ENCODE measurements around the gene RTRAF. TPM values are rescaled to one million over a fixed set of nuclear protein-coding genes. Genes with fewer than 3 reads are reported as not detected.
A peak's percentile ranks its signal among the peaks of the same experiment; 100 is the strongest.

RTRAF gene
- total RNA-seq (2021; fragmentation: NEBNext Ultra II Directional; extraction: Animal tissue kit (Norgen Biotek cat#: 25700)) (351 and 359 TPM in 2 replicates), polyA plus RNA-seq (2011; rRNA removed) (60.2 and 149 TPM in 2 replicates), polyA minus RNA-seq (2011; rRNA and poly(A)+ RNA removed) (86.2 and 119 TPM in 2 replicates)
- polyA plus RNA-seq (2011; cell fraction: cytosol; rRNA removed) = 163 TPM
- polyA plus RNA-seq (2011; cell fraction: nucleus; rRNA removed) = 147 TPM
- polyA plus RNA-seq (2012, experiment 1 of 2) = 416 to 484 TPM (median 426 TPM) in 4 replicates
- 40.5 TPM for polyA plus RNA-seq (2012, experiment 2 of 2)
- 576 TPM for polyA plus RNA-seq (2013, experiment 1 of 2)
- polyA plus RNA-seq (2013, experiment 2 of 2) = 647 TPM
- 237 TPM for polyA minus RNA-seq (2011; cell fraction: cytosol; rRNA and poly(A)+ RNA removed)
- 103 TPM for polyA minus RNA-seq (2011; cell fraction: nucleus; rRNA and poly(A)+ RNA removed)
- long read RNA-seq, experiment 1, full-length matches to known transcripts = 327 of 388 reads
- long read RNA-seq, experiment 1, partial matches to known transcripts = 42 of 388 reads
- long read RNA-seq, experiment 1, other reads (novel, unspliced or antisense) = 19 of 388 reads
- long read RNA-seq, experiment 2, full-length matches to known transcripts = 466 of 537 reads
- long read RNA-seq, experiment 2, partial matches to known transcripts = 60 of 537 reads
- long read RNA-seq, experiment 2, other reads (novel, unspliced or antisense) = 11 of 537 reads

GRCh38 chr14:51989293-51990234 is at the start of gene RTRAF:
TSS of gene RTRAF (plus strand) at chr14:51989546. CDS start at chr14:51989640, 94 bp downstream.
- H3K27me3 ChIP-seq (replicated peaks in 1 of 4; ENCODE audit: control insufficient read depth in 3 of 4, extremely low read depth in 1 of 4, insufficient read depth in 3 of 4, low read length in 3 of 4) = no peaks in the 10 kb centered on the region; a peak in 1 of 7 replicates
- H3K27ac ChIP-seq (ENCODE audit: low read depth, low read length) = peak within 1 kb of the TSS; percentile 85
- H3K4me3 ChIP-seq (ENCODE audit: extremely low read depth in 1 of 4, insufficient read depth in 2 of 4, low read depth in 3 of 4, low read length in 4 of 4) = peak within 1 kb of the TSS; percentile 94 to 97 (median 97)
- WGBS, 2 experiments (ENCODE audit: extremely low coverage in 1 of 2, insufficient coverage in 1 of 2, insufficient read length in 1 of 2, insufficient replicate concordance in 2 of 2, low coverage in 1 of 2, low lambda C conversion rate in 2 of 2, missing lambda C conversion rate in 1 of 2) = 1% methylated on average over 69 of the region's 72 CpGs; no CpG with 5 or more reads in 1 of the 2 experiments
- H3K36me3 ChIP-seq (ENCODE audit: control insufficient read depth in 2 of 4, insufficient read depth in 4 of 4, low read length in 3 of 4) = peaks cover 5 to 28% (median 17%) of the 10 kb centered on the region in 4 experiments; a peak in 6 of 8 replicates
- H3K79me1 ChIP-seq (ENCODE audit: low read depth, low read length) = no peaks in the 10 kb centered on the region
- H3K18ac ChIP-seq (ENCODE audit: extremely low read depth, low read length) = peak within 1 kb of the TSS; percentile 55; the same call in 1 of the 2 replicates
- ChIA-PET POLR2A (ENCODE audit: partially characterized antibody) (interaction anchor here (0.8 to 1.5 kb wide), 4 partner anchors 11 to 210 kb away, joined by 3 to 6 read pairs (median 4); partner anchors contain the start of gene NID2), CTCF (ENCODE audit: partially characterized antibody) (interaction anchor here (1.0 to 1.8 kb wide), 2 partner anchors 9 to 26 kb away, joined by 3 to 5 read pairs; no protein-coding TSS in a partner anchor)
- H2BK5ac ChIP-seq (ENCODE audit: low read depth, low read length) = peak within 1 kb of the TSS; percentile 87
- H3K79me2 ChIP-seq (ENCODE audit: control insufficient read depth in 1 of 2, insufficient read depth in 2 of 2, low read length in 2 of 2) = peaks cover 11 to 45% of the 10 kb centered on the region in 2 experiments
- peak within 1 kb of the TSS; percentile 94 for H2AFZ ChIP-seq (ENCODE audit: low read length)
- no peak within 1 kb of the TSS; the same call in 1 of the 2 replicates for H2BK12ac ChIP-seq (ENCODE audit: low read depth, low read length)
- H3K4me2 ChIP-seq (ENCODE audit: insufficient read depth in 1 of 2, low read depth in 2 of 2, low read length in 2 of 2) = peak within 1 kb of the TSS; percentile 84 to 88
- peak within 1 kb of the TSS; percentile 59 for H3K56ac ChIP-seq (replicated peaks; ENCODE audit: insufficient read length, low read depth, low read length)
- no peak within 1 kb of the TSS; the same call in 1 of the 2 replicates for H2AK5ac ChIP-seq (ENCODE audit: low read depth, low read length)
- no peak within 1 kb of the TSS for H3K23ac ChIP-seq (ENCODE audit: insufficient read length)
- peak within 1 kb of the TSS; percentile 93 for H4K8ac ChIP-seq (ENCODE audit: extremely low read depth, insufficient read depth, low read length)
- peak within 1 kb of the TSS; percentile 86 to 94 (median 92) for H3K9ac ChIP-seq (replicated peaks in 1 of 4; ENCODE audit: extremely low read depth in 1 of 4, low read depth in 3 of 4, low read length in 3 of 4)
- peaks cover 11% of the 10 kb centered on the region for H3K23me2 ChIP-seq (ENCODE audit: low read depth, low read length)
- H3K14ac ChIP-seq (ENCODE audit: insufficient read length) = peak within 1 kb of the TSS; percentile 12
- H2BK15ac ChIP-seq (ENCODE audit: low read length) = 0 out of 2 replicates have a peak within 1 kb of the TSS, but pooled peaks have one; percentile 12
- DNase-seq (ENCODE audit: low read depth in 1 of 2, low spot score in 2 of 2) = peak; percentile 68 to 91
- H4K20me1 ChIP-seq (replicated peaks in 1 of 2; ENCODE audit: control insufficient read depth in 1 of 2, insufficient read depth in 2 of 2, low read length in 2 of 2) = peaks cover 4 to 6% of the 10 kb centered on the region in 2 experiments
- H4K5ac ChIP-seq (ENCODE audit: insufficient read length, low read depth, low read length) = peak within 1 kb of the TSS; percentile 89
- peaks cover 0 to 2% (median 0%) of the 10 kb centered on the region in 4 experiments; a peak in 2 of 7 replicates for H3K4me1 ChIP-seq (replicated peaks in 1 of 4; ENCODE audit: control insufficient read depth in 3 of 4, insufficient read depth in 4 of 4, low read length in 3 of 4)
- H2BK20ac ChIP-seq (ENCODE audit: low read length) = no peak within 1 kb of the TSS
- H3K9me3 ChIP-seq (ENCODE audit: insufficient read depth in 2 of 2, low read depth in 1 of 2, low read length in 1 of 2) = no peaks in the 10 kb centered on the region
- H4K91ac ChIP-seq (replicated peaks; ENCODE audit: insufficient read length, low read length) = peak within 1 kb of the TSS; percentile 34
- no peak for FAIRE-seq
- H2BK120ac ChIP-seq (replicated peaks; ENCODE audit: low read depth, low read length) = peak within 1 kb of the TSS; percentile 28
- H3K4ac ChIP-seq (replicated peaks; ENCODE audit: insufficient read length, low read depth, low read length) = peak within 1 kb of the TSS; percentile 69
- TF ChIP-seq CBX8 (IDR thresholded peaks at IDR 0.05; ENCODE audit: borderline replicate concordance, low read depth, low read length) = no peak
- peak; percentile 64 for TF ChIP-seq TAF7 (optimal IDR thresholded peaks at IDR 0.05; ENCODE audit: borderline replicate concordance, low read depth, low read length)
- TF ChIP-seq TAF1 (IDR thresholded peaks at IDR 0.05; ENCODE audit: low read depth, low read length) = peak; percentile 92
- peak; percentile 91 for TF ChIP-seq POLR2AphosphoS5 (IDR thresholded peaks at IDR 0.05; ENCODE audit: low read depth, low read length)
- 0 out of 2 replicates have a peak, but pooled peaks have one; percentile 52 for TF ChIP-seq ATF3 (IDR thresholded peaks at IDR 0.05; ENCODE audit: insufficient read depth, low read depth, low read length)
- peak; percentile 80 for TF ChIP-seq KDM5A (IDR thresholded peaks at IDR 0.05; ENCODE audit: low read length)

Data from H1 (cell line).